Hematopoietic multipotent progenitor cell treated with erythropoietin and hydrocortisone succinate and interleukin-3 and kit ligand, for 8 days (in vitro differentiated cells): ENCODE results near the gene TRAF3IP3.
A peak's percentile ranks its signal among the peaks of the same experiment; 100 is the strongest.

Experiments
- DNase-seq: peaks from one replicate; pipeline ENCODE4 v3.0.0-alpha.2; 2015

TRAF3IP3 gene

GRCh38 chr1:209741193-209741592 lies 14.7 kb upstream of the TRAF3IP3 start:
- no peak for DNase-seq

- DNase-seq: no peak
Measured at GRCh38 chr1:209741889-209742288, 14.0 kb upstream of the TRAF3IP3 start.

DNA sequence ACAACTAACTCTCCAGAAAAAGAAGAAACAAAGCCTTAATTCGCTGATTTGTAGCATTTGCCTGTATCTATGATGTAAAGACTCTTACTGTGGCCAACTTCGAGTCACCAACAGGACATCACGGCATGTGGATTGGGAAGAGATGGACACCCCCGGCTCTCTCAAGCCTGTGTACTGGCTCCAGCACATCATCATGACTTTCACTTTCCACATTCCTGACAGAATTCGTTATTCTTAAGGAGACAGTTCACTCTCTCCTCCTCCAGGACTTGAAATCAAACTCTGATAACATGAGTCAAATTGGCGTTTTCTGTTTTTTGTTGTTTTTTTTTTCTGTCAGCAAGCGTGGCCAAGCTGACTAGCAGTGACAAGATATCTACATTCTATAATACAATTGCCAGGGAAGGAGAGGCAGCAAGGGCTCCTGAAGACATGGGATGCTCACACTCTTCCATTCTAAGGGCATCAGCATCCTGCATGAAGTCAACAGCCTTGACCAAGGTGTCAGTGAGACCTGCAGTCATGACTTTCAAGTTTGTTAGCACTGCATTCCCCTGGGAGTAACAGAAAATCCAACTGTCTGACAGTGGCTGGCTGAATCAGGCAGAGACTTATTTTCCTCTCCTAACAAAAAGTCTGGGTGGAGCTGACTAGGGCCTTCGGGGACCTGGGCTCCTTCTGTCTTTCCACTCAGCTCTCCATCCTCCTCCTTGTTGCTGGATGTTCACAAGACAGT lies 13.3 kb upstream of the TRAF3IP3 start:
- no peak for DNase-seq

- no peak for DNase-seq
Measured at GRCh38 chr1:209743145-209743482, 12.7 kb upstream of the TRAF3IP3 start.

- DNase-seq: peak; percentile 73
Measured at GRCh38 chr1:209746451-209747165, 9.2 kb upstream of the TRAF3IP3 start.

GRCh38 chr1:209747580-209748262 lies 8.1 kb upstream of the TRAF3IP3 start:
- peak; percentile 95 for DNase-seq

DNA sequence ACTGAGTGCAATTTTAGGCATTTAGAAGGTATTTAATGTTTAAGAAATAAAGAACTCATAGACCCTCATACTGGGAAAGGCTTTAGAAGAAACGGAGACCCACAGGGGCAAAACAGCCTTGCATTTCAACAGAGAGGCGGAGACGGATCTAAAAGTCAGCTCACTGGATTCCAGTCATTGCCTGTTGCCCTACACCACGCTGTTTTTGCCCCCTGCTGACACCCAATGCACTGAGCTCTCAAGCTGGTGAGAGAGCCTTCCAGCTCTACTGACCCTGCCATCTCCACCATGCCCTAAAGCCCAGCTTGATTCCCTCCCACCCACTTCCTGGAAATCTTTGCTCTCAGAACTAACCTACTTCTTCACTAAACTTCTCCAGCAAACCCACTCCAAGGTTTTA lies 7.2 kb upstream of the TRAF3IP3 start:
- DNase-seq: no peak

- no peak for DNase-seq
Measured at GRCh38 chr1:209749205-209749604, 6.6 kb upstream of the TRAF3IP3 start.

GRCh38 chr1:209749670-209750323 lies 6.1 kb upstream of the TRAF3IP3 start:
- DNase-seq: no peak

DNA sequence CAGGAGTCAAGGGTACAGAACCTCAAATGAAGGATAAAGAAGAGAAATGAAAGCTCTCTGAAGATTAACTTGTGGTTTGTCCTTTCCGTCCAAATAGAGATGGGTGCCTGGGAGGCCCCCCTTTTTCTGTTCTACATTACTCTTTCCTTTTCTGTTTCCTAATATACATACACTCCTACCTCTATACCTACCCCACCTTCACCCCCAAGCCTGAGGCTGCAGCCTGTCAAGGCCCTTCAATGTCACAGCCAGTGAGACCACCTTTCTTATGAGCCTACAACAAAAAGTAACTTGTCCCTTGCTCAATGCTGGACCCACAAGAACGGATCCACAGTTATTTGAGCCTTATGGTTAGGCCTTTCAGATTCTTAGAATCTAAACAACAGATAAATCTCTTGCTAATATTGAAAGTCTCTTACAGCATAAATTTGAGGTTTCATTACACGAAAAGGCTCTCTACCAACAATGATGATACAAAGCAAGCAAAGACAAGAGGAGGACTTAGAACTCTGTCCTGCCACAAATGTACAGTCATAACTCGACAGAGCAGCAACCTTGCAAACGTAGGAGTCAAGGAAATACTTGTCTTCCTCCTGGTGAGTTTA lies 4.1 kb upstream of the TRAF3IP3 start:
- no peak for DNase-seq

DNA sequence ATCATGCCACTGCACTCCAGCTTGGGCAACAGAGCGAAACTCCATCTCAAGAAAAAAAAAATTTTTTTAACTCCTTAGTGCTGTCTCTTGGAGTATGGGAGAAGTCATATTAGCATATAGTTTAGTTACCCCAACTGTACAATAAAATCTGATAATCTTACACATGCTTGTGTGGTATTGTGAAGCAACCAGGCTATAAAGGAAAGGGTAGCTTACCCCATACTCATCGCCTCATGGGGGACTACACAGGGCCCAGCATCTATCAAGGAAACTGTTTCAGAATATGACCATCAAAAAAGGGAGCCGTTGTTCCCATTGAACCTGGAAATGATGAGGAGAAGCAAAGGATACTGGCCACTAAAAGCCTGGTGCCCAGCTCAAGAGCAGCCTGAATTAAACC lies 3.0 kb upstream of the TRAF3IP3 start:
- no peak for DNase-seq

- DNase-seq: no peak
Measured at GRCh38 chr1:209755256-209755655, 597 bp upstream of the TRAF3IP3 start.

DNA sequence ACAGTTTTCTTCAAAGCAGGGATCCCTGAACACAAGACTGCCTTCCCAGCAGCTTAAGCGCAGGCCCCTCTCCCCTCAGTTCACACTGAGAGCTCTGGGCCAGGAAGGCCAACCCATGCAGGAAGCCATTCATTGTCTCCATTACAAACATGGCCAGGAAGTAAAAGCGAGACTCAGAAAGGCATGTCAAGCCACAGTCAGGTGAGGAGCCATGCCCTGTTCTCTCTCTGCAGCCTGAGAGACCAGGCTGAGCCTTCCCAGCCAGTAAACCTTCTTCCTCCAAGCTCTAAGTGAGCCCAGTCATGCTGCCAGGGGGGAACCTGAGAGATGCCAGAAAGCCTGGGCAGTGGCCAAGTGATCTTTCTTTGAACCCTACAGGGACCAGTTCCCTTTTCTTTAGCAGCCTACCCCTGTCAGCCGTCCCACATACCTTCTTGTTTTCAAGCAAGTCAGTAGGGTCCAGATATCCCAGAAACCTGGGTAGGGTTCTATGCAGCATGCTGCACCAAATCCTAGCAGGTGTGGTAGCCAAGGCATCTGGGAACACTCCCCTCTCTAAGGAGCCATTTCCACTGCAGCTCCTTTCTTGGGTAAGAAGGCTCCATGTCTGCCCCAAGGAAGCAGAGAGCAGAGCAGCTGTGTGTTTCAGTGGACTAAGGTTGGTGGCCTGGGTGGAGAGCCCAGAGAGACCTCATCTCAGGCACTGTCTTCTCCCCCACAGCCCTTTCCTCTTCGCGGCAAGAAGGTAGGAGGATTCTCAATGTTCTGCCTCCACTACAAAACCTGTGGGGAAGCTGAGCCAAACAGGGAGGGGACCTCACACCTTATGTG lies 977 bp downstream of the TRAF3IP3 start:
- peak; percentile 32 for DNase-seq

GRCh38 chr1:209758400-209758799 lies 2.5 kb downstream of the TRAF3IP3 start:
- no peak for DNase-seq

DNA sequence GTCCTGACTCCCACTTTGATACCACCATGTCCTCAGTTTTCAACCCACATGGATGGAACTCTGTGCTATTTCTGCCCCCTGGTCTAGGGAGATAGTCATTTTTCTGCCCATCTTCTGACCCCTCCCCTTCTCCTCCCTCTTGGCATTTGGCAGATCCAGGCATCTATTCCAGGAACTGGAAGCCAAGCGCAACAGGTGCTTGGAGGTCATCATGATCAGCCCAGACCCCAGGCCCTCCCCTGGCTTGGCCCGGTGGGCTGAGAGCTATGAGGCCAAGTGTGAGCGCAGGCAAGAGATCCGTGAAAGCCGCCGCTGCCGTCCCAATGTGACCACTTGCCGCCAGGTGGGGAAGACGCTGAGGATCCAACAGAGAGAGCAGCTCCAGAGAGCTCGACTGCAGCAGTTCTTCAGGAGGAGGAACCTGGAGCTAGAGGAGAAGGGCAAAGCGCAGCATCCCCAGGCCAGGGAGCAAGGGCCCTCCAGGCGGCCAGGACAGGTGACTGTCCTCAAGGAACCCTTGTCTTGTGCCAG lies 4.0 kb downstream of the TRAF3IP3 start:
- DNase-seq: no peak

DNA sequence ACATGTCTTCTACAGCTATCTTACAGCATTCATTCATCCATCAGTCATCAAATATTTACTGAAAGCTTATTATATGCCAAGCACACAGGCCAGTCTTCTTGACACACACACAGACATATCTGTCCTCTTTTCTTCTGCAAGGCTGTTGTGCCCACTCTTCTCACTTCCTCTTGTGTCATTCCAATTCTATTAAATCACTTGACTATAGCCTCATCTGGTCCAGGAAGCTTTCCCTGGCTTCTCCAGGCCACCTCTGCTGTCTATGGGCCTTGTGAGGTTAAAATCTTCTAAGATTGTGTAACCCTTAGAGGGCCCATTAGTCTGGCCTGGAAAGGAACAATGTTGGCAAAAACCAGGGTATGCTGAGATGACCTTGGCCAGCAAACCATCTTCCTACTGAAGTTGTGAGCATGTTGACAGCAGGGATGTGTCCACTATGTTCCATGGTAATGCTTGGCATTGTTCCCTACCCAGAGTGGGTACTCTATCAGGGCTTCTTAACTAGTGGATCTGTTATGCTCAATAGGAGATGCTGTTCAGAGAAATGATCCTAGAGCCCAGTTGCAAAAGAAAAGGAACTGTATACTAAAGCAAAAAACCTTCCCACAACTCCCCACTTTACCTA lies 5.3 kb downstream of the TRAF3IP3 start:
- no peak for DNase-seq

- no peak for DNase-seq
Measured at GRCh38 chr1:209766051-209766450, 10.2 kb downstream of the TRAF3IP3 start.

- no peak for DNase-seq
Measured at GRCh38 chr1:209767096-209767495, 11.2 kb downstream of the TRAF3IP3 start.

DNA sequence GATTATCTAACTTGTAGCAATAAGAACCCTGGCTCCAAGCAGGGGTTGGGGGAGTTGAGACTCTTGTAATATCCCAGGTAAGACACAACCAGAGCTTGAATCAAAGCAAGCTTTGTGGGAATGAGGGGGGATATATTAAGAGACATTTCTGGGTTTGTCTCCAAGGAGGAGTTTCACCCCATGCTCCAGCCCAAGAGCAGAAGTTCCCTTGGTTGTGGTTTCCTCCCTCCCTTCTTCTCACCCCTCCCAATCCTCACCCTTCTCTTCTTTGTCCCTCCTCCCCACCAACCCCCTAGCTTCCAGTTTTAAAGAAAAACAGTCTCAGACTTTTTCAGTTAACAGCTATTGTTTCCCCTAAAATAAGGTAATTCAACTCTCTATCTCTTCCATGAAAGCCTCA lies 11.9 kb downstream of the TRAF3IP3 start:
- DNase-seq: peak; percentile 54

GRCh38 chr1:209768354-209768774 lies 12.5 kb downstream of the TRAF3IP3 start:
- DNase-seq: peak; percentile 41

DNA sequence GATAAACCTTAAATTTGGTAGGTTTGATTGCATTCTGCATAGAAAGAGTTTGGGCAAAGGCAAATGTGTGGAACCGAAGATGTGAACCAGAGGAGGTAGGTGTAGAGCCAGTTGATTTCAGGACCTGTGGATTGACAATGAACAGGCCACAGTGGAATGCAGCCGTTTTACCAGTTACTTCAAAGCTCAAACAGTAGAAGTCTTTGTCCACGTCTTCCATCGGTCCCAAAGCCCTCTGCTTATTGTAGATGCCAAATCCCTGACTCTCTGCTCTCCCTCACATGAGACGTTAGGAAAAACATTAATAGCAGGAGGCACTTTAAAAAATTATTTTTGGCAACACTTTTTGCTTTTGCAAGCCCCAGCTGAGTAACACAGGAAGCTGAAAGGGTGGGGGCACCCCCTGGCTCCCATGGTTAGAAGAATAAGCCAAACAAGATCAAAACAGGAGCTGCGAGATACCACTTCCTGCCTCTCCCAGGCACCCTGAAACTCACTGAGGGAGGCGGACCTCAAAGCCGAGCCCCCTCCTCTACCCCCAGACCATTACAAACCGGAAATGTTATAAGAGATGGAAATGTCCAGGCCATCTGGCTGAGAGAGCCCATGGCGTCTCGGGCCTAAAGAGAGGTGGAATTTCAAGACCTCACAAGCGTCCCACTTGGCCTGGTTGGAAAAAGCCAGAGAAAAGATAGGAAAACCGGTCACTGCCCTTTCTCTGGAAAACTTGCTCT lies 13.5 kb downstream of the TRAF3IP3 start:
- peak; percentile 70 for DNase-seq
